Loucy (cell line): ENCODE data around the gene CKAP4.
"Not testable (repeated sequence)": the region's sequence is repeated elsewhere in the genome, so short reads cannot be mapped to it uniquely, and the experiment has no call there.

Experiments
- H2AFZ ChIP-seq: fragments of 200-600 bp; sonication (generic); 2 replicates; pipeline ENCODE4 v1.6.0; 2016; ENCODE audit warnings: antibody characterized with exemption, mild to moderate bottlenecking, low read length, moderate library complexity
- H3F3A ChIP-seq: fragments of 200-600 bp; 2 replicates; pipeline ENCODE4 v1.6.0; 2016; ENCODE audit warnings: antibody characterized with exemption, low read depth, mild to moderate bottlenecking
- H3K27me3 ChIP-seq: fragments of 200-600 bp; sonication (generic); 2 replicates; pipeline ENCODE4 v1.6.1; 2014; ENCODE audit warnings: low read length, mild to moderate bottlenecking; ENCODE audit not compliant: insufficient read depth, poor library complexity, severe bottlenecking
- H3K36me3 ChIP-seq: fragments of 200-600 bp; sonication (generic); 2 replicates; pipeline ENCODE4 v1.6.1; 2016; ENCODE audit warnings: low read length; ENCODE audit not compliant: insufficient read depth
- H3K4me1 ChIP-seq: fragments of 200-600 bp; sonication (generic); 2 replicates; pipeline ENCODE4 v1.5.1; 2014; ENCODE audit warnings: low read length, mild to moderate bottlenecking; ENCODE audit not compliant: insufficient read depth, poor library complexity, severe bottlenecking
- H3K4me2 ChIP-seq: fragments of 200-600 bp; sonication (generic); 2 replicates; pipeline ENCODE4 v1.6.0; 2014; ENCODE audit warnings: antibody characterized with exemption, low read length, low read depth, mild to moderate bottlenecking; ENCODE audit not compliant: poor library complexity, severe bottlenecking
- H3K4me3 ChIP-seq: fragments of 200-600 bp; sonication (generic); 2 replicates; pipeline ENCODE4 v1.5.1; 2014; ENCODE audit warnings: low read length, mild to moderate bottlenecking, mixed read lengths; ENCODE audit not compliant: poor library complexity, severe bottlenecking
- H3K79me2 ChIP-seq: fragments of 200-600 bp; sonication (generic); 2 replicates; pipeline ENCODE4 v1.6.1; 2014; ENCODE audit warnings: low read length; ENCODE audit not compliant: insufficient read depth
- H3K9ac ChIP-seq: fragments of 200-600 bp; sonication (generic); 2 replicates; pipeline ENCODE4 v1.6.0; 2014; ENCODE audit warnings: mild to moderate bottlenecking, low read depth, low read length, moderate library complexity; ENCODE audit not compliant: poor library complexity, severe bottlenecking
- H3K9me2 ChIP-seq: fragments of 200-600 bp; sonication (generic); replicated peaks from 2 replicates; pipeline ENCODE4 v1.6.1; 2016; ENCODE audit warnings: low read depth, low read length, mixed read lengths
- H3K9me3 ChIP-seq: fragments of 200-600 bp; sonication (generic); 2 replicates; pipeline ENCODE4 v1.6.1; 2014; ENCODE audit warnings: mild to moderate bottlenecking, antibody characterized with exemption, low read length, low read depth; ENCODE audit not compliant: insufficient read depth
- H4K20me1 ChIP-seq: fragments of 200-600 bp; sonication (generic); 2 replicates; pipeline ENCODE4 v1.6.0; 2014; ENCODE audit warnings: antibody characterized with exemption, low read length, mild to moderate bottlenecking; ENCODE audit not compliant: insufficient read depth, poor library complexity, severe bottlenecking
- EZH2phosphoT487 ChIP-seq: fragments of 200-600 bp; IDR thresholded peaks from 2 replicates; pipeline ENCODE4 v1.6.1; 2018; ENCODE audit warnings: antibody characterized with exemption, mild to moderate bottlenecking, moderate library complexity, borderline replicate concordance
- TF ChIP-seq, protein P1 (sequence below): fragments of 200-600 bp; sonication (generic); conservative IDR thresholded peaks from 2 replicates; pipeline ENCODE4 v1.5.1; 2014; ENCODE audit warnings: mild to moderate bottlenecking, antibody characterized with exemption, low read length

The CKAP4 gene

DNA sequence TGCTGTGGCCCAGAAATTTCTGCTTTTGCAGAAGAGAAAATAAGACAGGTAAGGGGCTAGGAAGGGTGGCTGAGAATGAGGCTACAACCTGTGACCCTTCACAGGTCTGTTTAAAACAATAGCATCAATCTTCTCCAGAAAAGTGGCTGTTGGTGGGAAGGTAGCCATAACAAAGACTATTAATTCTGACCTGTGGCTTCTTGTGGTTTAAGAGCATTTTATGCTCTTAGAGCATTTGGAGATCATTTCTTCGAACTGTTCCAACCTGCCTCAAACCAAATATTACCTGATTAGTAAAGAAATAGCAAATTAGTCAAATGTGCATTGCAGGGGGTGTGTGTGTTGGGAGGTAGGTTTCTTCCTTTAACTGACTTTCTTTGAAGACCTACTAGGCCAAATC lies 39.5 kb upstream of the CKAP4 start:
- Histone ChIP-seq H3K9ac (no peak overlapping the region), H4K20me1 (no peaks in the 10 kb centered on the region), H2AFZ (no peak overlapping the region), H3K36me3 (no peaks in the 10 kb centered on the region), H3K4me1 (peaks cover 3% of the 10 kb centered on the region), H3K4me3 (no peak overlapping the region), H3K27me3 (no peaks in the 10 kb centered on the region), H3K4me2 (no peak overlapping the region), H3K79me2 (no peaks in the 10 kb centered on the region), H3K9me3 (no peaks in the 10 kb centered on the region), H3K9me2 (no peaks in the 10 kb centered on the region), H3F3A (no peaks in the 10 kb centered on the region)
- TF ChIP-seq, protein P1, sequence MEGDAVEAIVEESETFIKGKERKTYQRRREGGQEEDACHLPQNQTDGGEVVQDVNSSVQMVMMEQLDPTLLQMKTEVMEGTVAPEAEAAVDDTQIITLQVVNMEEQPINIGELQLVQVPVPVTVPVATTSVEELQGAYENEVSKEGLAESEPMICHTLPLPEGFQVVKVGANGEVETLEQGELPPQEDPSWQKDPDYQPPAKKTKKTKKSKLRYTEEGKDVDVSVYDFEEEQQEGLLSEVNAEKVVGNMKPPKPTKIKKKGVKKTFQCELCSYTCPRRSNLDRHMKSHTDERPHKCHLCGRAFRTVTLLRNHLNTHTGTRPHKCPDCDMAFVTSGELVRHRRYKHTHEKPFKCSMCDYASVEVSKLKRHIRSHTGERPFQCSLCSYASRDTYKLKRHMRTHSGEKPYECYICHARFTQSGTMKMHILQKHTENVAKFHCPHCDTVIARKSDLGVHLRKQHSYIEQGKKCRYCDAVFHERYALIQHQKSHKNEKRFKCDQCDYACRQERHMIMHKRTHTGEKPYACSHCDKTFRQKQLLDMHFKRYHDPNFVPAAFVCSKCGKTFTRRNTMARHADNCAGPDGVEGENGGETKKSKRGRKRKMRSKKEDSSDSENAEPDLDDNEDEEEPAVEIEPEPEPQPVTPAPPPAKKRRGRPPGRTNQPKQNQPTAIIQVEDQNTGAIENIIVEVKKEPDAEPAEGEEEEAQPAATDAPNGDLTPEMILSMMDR, result no peak
- TF ChIP-seq EZH2phosphoT487, result no peak

DNA sequence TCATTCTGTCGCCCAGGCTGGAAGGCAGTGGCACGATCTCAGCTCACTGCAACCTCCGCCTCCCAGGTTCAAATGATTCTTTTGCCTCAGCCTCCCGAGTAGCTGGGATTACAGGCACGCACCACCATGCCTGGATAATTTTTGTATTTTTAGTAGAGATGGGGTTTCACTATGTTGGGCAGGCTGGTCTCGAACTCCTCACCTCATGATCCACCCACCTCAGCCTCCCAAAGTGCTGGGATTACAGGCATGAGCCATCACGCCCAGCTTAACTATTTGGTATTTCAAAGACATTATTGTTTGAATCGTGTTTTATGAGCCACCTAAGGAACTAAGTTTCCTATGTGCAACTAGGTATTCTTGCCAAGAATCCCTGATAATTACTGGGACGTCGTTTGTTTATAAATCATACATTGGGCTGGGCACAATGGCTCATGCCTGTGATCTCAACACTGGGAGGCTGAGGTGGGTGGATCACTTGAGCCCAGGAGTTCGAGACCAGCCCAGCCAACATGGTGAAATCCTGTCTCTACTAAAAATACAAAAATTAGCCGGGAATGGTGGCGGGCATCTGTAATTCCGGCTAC lies 38.8 kb upstream of the CKAP4 start:
- not testable (repeated sequence) for H3K9ac ChIP-seq, H3K4me1 ChIP-seq, H3K79me2 ChIP-seq, H3K4me2 ChIP-seq, H2AFZ ChIP-seq, H3K27me3 ChIP-seq, H4K20me1 ChIP-seq, H3F3A ChIP-seq, H3K9me3 ChIP-seq, H3K36me3 ChIP-seq, H3K9me2 ChIP-seq, H3K4me3 ChIP-seq

DNA sequence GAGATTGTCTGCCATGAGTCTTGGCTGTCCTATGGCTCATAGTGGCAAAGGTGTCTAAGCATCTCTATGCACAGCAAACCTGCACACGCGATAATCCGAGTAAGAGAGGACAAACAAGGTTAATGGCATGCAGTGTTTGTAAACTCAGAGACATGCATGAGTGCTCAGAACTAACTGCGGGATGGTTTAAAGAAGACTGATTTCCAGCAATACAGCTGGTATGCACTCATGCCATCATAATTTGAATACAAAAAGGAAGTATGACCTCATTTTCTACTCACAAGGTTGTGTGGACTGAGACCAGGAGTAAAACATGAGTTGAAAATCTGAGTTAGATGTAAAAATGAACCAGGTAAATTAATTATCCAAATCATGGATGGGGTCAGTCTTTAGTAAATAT lies 38.2 kb upstream of the CKAP4 start:
- TF ChIP-seq EZH2phosphoT487, result no peak
- TF ChIP-seq, protein P1, result no peak
- no peak overlapping the region for H3K4me3 ChIP-seq
- H3K4me1 ChIP-seq, result peaks cover 3% of the 10 kb centered on the region
- H3K79me2 ChIP-seq, result no peaks in the 10 kb centered on the region
- H3K9ac ChIP-seq, result no peak overlapping the region
- H3K36me3 ChIP-seq, result no peaks in the 10 kb centered on the region
- H3K9me3 ChIP-seq, result no peaks in the 10 kb centered on the region
- H2AFZ ChIP-seq, result no peak overlapping the region
- H3K27me3 ChIP-seq, result no peaks in the 10 kb centered on the region
- H4K20me1 ChIP-seq, result no peaks in the 10 kb centered on the region
- H3K4me2 ChIP-seq, result no peak overlapping the region
- no peaks in the 10 kb centered on the region for H3F3A ChIP-seq
- no peaks in the 10 kb centered on the region for H3K9me2 ChIP-seq

DNA sequence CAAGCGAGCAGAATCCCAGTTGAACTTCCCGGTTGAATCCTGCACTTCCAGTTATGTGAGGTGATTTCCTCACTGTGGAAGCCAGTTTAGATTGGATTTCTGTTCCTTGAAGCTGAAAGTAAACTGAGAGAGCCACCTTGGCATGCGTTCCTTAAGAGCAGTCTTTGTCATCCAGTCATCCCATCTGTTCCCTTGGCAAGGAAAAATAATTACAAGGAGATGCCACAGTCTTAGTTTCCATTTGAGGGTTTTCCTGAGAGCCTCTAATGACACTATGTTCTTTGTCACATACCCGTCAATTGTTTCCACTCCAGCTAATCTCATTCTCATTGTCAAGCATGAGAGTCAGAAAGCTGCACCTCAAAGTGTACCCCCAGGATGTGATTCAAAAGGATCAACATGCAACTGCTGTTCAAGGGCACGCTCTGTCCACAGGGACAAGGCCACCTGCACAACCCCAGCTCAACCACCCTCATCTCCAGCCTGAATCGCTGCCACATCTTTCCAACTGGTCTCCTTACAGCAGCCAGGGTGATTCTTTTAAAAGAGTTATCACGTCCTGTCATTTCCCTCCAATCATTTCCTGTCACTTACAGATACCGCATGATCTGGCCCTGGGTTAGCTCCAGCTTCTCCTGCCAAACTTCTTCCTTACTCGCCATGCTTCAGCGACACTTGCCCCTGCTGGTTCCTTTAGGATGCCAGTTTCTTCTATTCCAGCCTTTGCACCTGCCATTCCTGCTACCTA lies 36.7 kb upstream of the CKAP4 start:
- Histone ChIP-seq H3K9me3 (no peaks in the 10 kb centered on the region), H3K9ac (no peak overlapping the region), H3K4me1 (peaks cover 3% of the 10 kb centered on the region), H3K4me2 (no peak overlapping the region), H2AFZ (no peak overlapping the region), H3F3A (no peaks in the 10 kb centered on the region), H3K27me3 (no peaks in the 10 kb centered on the region), H3K4me3 (no peak overlapping the region), H4K20me1 (no peaks in the 10 kb centered on the region), H3K79me2 (no peaks in the 10 kb centered on the region), H3K9me2 (no peaks in the 10 kb centered on the region), H3K36me3 (no peaks in the 10 kb centered on the region)
- TF ChIP-seq EZH2phosphoT487, result no peak
- TF ChIP-seq, protein P1, result no peak
